Measurements from ENCODE around the gene SEC23IP.

DNA sequence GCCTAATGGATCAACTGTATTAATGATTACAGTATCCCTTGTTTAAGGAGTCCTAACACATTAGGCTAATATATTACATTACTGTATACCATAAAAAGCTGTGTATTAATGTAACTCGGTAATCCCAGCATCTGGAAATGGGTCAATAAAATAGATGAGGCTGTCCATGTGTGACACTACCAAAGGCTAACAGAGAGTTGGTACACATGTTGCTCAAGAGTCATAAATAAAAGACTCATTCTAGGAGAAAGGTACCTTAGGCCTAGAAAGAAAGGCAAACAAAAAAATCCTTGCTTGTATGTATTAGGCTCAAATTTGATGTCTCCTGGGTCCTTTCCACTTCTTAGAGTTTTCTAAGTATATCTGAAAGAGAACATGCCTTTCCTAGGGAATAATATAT lies 34.5 kb upstream of the SEC23IP start:
- TF ChIP-seq, protein P1, sequence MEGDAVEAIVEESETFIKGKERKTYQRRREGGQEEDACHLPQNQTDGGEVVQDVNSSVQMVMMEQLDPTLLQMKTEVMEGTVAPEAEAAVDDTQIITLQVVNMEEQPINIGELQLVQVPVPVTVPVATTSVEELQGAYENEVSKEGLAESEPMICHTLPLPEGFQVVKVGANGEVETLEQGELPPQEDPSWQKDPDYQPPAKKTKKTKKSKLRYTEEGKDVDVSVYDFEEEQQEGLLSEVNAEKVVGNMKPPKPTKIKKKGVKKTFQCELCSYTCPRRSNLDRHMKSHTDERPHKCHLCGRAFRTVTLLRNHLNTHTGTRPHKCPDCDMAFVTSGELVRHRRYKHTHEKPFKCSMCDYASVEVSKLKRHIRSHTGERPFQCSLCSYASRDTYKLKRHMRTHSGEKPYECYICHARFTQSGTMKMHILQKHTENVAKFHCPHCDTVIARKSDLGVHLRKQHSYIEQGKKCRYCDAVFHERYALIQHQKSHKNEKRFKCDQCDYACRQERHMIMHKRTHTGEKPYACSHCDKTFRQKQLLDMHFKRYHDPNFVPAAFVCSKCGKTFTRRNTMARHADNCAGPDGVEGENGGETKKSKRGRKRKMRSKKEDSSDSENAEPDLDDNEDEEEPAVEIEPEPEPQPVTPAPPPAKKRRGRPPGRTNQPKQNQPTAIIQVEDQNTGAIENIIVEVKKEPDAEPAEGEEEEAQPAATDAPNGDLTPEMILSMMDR (IDR thresholded peaks at IDR 0.05) = no peak
- TF ChIP-seq, protein P2, sequence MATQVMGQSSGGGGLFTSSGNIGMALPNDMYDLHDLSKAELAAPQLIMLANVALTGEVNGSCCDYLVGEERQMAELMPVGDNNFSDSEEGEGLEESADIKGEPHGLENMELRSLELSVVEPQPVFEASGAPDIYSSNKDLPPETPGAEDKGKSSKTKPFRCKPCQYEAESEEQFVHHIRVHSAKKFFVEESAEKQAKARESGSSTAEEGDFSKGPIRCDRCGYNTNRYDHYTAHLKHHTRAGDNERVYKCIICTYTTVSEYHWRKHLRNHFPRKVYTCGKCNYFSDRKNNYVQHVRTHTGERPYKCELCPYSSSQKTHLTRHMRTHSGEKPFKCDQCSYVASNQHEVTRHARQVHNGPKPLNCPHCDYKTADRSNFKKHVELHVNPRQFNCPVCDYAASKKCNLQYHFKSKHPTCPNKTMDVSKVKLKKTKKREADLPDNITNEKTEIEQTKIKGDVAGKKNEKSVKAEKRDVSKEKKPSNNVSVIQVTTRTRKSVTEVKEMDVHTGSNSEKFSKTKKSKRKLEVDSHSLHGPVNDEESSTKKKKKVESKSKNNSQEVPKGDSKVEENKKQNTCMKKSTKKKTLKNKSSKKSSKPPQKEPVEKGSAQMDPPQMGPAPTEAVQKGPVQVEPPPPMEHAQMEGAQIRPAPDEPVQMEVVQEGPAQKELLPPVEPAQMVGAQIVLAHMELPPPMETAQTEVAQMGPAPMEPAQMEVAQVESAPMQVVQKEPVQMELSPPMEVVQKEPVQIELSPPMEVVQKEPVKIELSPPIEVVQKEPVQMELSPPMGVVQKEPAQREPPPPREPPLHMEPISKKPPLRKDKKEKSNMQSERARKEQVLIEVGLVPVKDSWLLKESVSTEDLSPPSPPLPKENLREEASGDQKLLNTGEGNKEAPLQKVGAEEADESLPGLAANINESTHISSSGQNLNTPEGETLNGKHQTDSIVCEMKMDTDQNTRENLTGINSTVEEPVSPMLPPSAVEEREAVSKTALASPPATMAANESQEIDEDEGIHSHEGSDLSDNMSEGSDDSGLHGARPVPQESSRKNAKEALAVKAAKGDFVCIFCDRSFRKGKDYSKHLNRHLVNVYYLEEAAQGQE (IDR thresholded peaks at IDR 0.05; ENCODE audit: insufficient read depth in 1 of 2, low read depth in 2 of 2, low read length in 1 of 2) = no peak
